HG02943 (cell line): ENCODE results near the gene HINT1.

Experiments
- ATAC-seq: cut with Tn5 transposase; IDR thresholded peaks from one replicate; pipeline ENCODE4 v1.9.1; 2021; ENCODE audit warnings: mild to moderate bottlenecking, low read depth, moderate library complexity; ENCODE audit not compliant: unreplicated experiment

Gene HINT1

GRCh38 chr5:131114754-131115153 lies 50.3 kb downstream of the HINT1 start:
- ATAC-seq = no peak

- no peak for ATAC-seq
Observed at GRCh38 chr5:131112424-131112823, 52.6 kb downstream of the HINT1 start.

GRCh38 chr5:131110256-131110594 lies 54.8 kb downstream of the HINT1 start:
- no peak for ATAC-seq

GRCh38 chr5:131109540-131110255 lies 55.4 kb downstream of the HINT1 start:
- peak; percentile 82 for ATAC-seq
